GM20431 (cell line): ENCODE measurements around the gene LCN2.

ENCODE experiments used
- in situ Hi-C: fragments of 300-500 bp; cut with MseI, MboI; formaldehyde crosslinking; loops from one replicate; pipeline ENCODE4 v1.15.0; 2020; ENCODE audit warnings: low sequenced_read_pairs; ENCODE audit not compliant: unreplicated experiment

Gene LCN2

GRCh38 chr9:128190516-128191405 is 41.5 kb downstream of the LCN2 start:
- in situ Hi-C loops: no loop called here

DNA sequence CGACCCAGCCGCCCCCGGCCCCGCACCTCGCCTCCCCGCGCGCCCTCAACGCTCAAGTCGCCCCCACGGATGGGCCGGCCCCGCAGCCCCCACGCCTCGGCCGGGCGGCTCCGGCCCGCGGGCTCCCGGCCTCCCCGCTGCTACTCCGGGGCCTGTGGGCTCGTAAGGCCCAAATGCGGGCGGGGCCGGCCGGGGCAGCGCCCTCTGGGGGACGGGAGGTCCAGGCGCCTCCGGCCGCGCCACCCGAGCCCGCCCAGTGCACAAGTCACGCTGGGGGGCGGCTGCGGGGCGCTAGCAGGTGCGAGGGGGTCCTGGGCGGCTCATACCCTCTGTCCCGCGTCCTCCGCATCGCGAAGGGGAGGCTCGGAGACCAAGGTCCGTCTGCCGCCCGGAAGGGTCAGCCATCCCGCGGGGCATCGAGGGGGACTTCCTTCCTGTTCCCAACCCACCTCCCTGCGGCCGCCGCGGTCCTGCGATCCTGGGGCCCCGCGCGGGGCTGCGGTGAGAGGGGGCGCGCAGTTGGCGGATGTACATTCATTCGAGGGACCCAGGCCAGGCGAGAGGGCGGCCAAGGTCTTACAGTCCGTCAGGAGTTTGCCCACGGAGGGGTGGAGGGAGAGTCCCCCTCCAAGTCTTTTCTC is 42.3 kb downstream of the LCN2 start, which contains the start of gene CIZ1:
Gene CIZ1 (minus strand): TSS at position 167 of the 641 bp plus-strand sequence. CDS start 715 bp downstream, outside the sequence.
- in situ Hi-C loops: no loop called here

DNA sequence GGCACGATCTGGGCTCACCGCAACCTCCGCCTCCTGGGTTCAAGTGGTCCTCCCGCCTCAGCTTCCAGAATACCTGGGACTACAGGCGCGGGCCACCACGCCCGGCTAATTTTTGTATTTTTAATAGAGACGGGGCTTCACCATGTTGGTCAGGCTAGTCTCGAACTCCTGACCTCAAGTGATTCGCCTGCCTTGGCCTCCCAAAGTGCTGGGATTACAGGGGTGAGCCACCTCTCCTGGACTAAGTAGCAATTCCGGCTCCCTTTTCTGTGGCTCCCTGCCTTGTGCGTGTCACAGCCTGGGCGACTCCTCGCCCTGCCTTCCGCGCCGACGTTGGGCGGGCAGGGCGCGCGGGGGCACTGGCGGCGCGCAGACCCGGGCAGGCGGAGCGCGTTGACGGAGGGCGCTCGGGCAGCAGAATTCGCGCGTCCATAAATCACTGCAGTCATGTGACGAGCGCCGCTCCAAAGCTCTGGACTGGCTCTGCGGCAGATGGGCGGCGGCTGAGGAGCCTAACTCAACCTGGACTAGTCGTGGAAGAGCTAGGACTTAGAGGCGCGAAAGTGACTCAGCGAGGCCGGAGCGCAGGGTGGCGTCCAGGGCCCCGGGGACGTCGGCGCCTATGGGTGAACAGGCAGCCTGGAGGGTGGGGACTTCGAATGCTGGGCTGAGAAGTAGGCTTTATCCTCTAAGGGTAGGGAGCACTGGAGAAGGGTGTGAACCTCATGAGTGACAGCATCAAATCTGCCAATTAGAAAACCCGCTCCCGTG is 43.5 kb downstream of the LCN2 start:
- in situ Hi-C loops: no loop called here

DNA sequence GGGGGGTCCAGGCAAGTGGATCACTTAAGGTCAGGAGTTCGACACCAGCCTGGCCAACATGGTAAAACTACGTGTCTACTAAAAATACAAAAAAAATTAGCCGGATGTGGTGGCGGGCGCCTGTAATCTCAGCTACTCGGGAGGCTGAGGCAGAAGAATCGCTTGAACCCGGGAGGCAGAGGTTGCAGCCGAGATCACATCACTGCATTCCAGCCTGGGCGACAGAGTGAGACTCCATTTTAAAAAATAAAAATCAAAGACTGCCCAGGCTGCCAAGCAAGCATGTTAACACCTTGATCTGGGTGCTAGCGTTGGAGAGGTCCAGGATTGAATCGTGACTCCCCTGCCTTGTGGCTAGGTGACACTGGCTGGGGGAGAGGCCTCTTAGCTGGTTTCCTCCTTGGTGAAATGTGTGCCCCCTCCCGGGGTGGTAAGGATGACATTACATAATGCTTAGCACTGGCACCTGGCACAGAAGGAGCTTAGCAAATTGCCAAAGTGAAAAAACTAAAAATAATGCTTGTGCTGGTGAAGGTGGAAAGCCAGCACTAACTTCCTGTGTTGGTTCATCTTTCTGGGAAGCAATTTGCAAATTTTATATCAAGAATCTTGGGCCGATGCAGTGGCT is 44.3 kb downstream of the LCN2 start:
- in situ Hi-C loops: no loop called here

DNA sequence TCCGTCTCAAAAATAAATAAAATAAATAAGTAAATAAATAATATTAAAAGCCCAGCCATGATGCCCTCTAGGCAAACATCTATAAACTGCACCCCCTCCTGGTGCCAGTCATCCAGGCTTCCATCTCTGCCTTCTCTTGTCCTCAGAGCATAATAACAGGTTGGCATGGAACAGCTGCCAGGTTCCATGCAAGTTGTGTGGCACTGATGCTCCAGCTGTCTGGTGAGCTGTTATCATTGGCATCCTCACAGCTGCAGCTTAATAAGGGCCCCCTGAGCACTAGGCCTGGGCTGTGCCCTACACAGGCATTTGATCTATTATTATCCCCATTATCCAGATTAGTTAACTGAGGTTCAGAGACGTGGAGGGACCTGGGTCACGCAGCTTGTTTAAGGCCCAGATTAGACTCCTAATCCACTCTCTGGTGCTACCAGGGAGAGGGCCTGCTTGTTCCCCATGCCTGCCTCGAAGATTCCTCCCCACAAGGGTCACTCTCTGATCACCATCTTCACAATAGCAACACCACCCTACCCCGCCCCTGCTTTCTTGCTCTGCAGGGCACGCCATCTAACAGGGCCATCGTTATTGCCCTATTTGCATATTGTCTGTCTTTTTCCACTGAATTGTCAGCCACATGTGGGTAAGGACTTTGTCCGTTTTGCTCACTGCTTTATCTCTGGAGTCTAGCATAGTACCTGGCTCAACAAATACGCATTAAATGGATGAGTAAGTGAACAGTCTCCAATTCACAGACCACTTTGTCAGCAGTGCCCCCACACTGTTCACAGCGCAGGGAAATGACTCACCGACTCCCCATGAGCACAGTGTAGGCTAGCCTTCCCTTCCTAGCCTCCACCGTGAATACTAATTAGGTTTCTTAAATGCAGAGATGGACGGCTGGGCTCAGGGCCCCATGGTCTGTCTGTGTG is 52.5 kb downstream of the LCN2 start:
- in situ Hi-C loops: no loop called here

DNA sequence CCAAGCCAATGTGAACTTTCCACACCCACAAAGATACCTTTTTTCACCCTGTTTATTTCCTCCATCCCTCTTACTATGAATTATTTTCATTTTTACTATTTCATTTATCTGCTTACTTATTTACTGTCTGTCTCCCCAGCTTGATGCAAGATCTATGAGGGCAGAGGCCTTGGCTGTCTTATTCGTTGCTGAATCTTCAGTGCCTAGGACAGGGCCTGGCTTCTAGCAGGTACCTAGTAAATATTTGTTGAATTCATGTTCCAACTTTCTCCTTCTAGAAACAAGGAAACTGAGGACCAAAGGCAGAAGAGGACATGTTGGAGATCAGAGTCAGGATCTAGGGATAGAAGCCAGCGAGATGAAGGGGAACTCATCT is 53.4 kb downstream of the LCN2 start:
- in situ Hi-C loops: no loop called here
